ENCODE measurements around the gene PBX1. TPM values are rescaled to one million over a fixed set of nuclear protein-coding genes. Genes with fewer than 3 reads are reported as not detected.

PBX1 gene
- total and polyA plus RNA-seq, 4 donors: 2.2 to 17.3 (median 5.1) TPM

GRCh38 chr1:164660775-164661174, 101.8 kb downstream of the PBX1 start:
- DNase-seq (ENCODE audit: low spot score): no peak
- Histone ChIP-seq H3K9ac (ENCODE audit: low read depth in 1 of 2, low read length in 2 of 2) (no peak overlapping the region), H3K4me3 (ENCODE audit: low read depth in 1 of 3, low read length in 3 of 3) (no peak overlapping the region), H3K9me3 (ENCODE audit: control insufficient read depth in 4 of 4, low read length in 3 of 4) (no peaks in the 10 kb centered on the region), H3K27ac (ENCODE audit: low read depth in 1 of 2, low read length in 2 of 2) (no peak overlapping the region), H3K27me3 (ENCODE audit: control insufficient read depth in 4 of 4, insufficient read depth in 4 of 4, low read length in 3 of 4) (no peaks in the 10 kb centered on the region), H3K36me3 (ENCODE audit: control insufficient read depth in 4 of 4, insufficient read depth in 3 of 4, low read depth in 1 of 4, low read length in 3 of 4) (no peaks in the 10 kb centered on the region), H3K4me1 (ENCODE audit: control insufficient read depth in 4 of 4, insufficient read depth in 4 of 4, low read length in 3 of 4) (peaks cover 0 to 4% (median 0%) of the 10 kb centered on the region in 4 donors)
- TF ChIP-seq GABPA (IDR thresholded peaks at IDR 0.05 in 1 of 2, conservative IDR thresholded peaks at IDR 0.05 in 1 of 2) (no peak), EGR1 (IDR thresholded peaks at IDR 0.05; ENCODE audit: low read depth in 2 of 2) (no peak), MAX (IDR thresholded peaks at IDR 0.05) (no peak), FOXA2 (IDR thresholded peaks at IDR 0.05) (no peak), HNF4A (conservative IDR thresholded peaks at IDR 0.05) (no peak), ATF3 (IDR thresholded peaks at IDR 0.05) (no peak), ZBTB33 (IDR thresholded peaks at IDR 0.05) (no peak), CTCF (IDR thresholded peaks at IDR 0.05; ENCODE audit: low read depth, low read length, missing input control) (no peak), REST (IDR thresholded peaks at IDR 0.05) (no peak), HNF4G (IDR thresholded peaks at IDR 0.05) (no peak), JUND (IDR thresholded peaks at IDR 0.05) (no peak), TAF1 (conservative IDR thresholded peaks at IDR 0.05) (no peak), NR2F2 (IDR thresholded peaks at IDR 0.05) (no peak), RAD21 (IDR thresholded peaks at IDR 0.05) (no peak), FOXA1 (IDR thresholded peaks at IDR 0.05) (no peak)

- no peaks in the 10 kb centered on the region for H3K36me3 ChIP-seq (ENCODE audit: control insufficient read depth in 4 of 4, insufficient read depth in 3 of 4, low read depth in 1 of 4, low read length in 3 of 4)
- no peak overlapping the region for H3K27ac ChIP-seq (ENCODE audit: low read depth in 1 of 2, low read length in 2 of 2)
- no peaks in the 10 kb centered on the region for H3K9me3 ChIP-seq (ENCODE audit: control insufficient read depth in 4 of 4, low read length in 3 of 4)
- no peak for DNase-seq (ENCODE audit: low spot score)
- peaks cover 0 to 4% (median 0%) of the 10 kb centered on the region in 4 donors for H3K4me1 ChIP-seq (ENCODE audit: control insufficient read depth in 4 of 4, insufficient read depth in 4 of 4, low read length in 3 of 4)
- no peak for TF ChIP-seq FOXA2 (IDR thresholded peaks at IDR 0.05)
- no peak for TF ChIP-seq NR2F2 (IDR thresholded peaks at IDR 0.05)
- TF ChIP-seq ZBTB33 (IDR thresholded peaks at IDR 0.05): no peak
- TF ChIP-seq HNF4A (conservative IDR thresholded peaks at IDR 0.05): no peak
- TF ChIP-seq YY1 (IDR thresholded peaks at IDR 0.05): no peak
- no peak for TF ChIP-seq GABPA (IDR thresholded peaks at IDR 0.05 in 1 of 2, conservative IDR thresholded peaks at IDR 0.05 in 1 of 2)
- H3K27me3 ChIP-seq (ENCODE audit: control insufficient read depth in 4 of 4, insufficient read depth in 4 of 4, low read length in 3 of 4): no peaks in the 10 kb centered on the region
- no peak overlapping the region for H3K9ac ChIP-seq (ENCODE audit: low read depth in 1 of 2, low read length in 2 of 2)
- no peak overlapping the region for H3K4me3 ChIP-seq (ENCODE audit: low read depth in 1 of 3, low read length in 3 of 3)
- 93% methylated on average over 5 of the region's 5 CpGs for WGBS
These were observed 103.5 kb downstream of the PBX1 start for GRCh38 chr1:164662462-164662861.
